DND-41 (cell line): ENCODE results near the gene TRIM4.

Experiments
- ATAC-seq: fragments of 200-7000 bp; cut with Tn5 transposase; 3 replicates; pipeline ENCODE4 v1.9.1; 2021; ENCODE audit warnings: low read depth; ENCODE audit not compliant: insufficient read depth
- DNase-seq: peaks from one replicate; pipeline ENCODE4 v3.0.0-alpha.2; 2020
- H2AFZ ChIP-seq: 2 replicates; pipeline ENCODE4 v1.6.0; 2012; ENCODE audit warnings: low read depth, low read length
- H3K27ac ChIP-seq: 2 replicates; pipeline ENCODE4 v1.5.1; 2012; ENCODE audit warnings: low read length, inconsistent platforms
- H3K27me3 ChIP-seq: fragments of 200-600 bp; sonication (generic); 2 replicates; pipeline ENCODE4 v1.6.0; 2012; ENCODE audit warnings: low read length, mild to moderate bottlenecking, inconsistent platforms; ENCODE audit not compliant: insufficient read depth, poor library complexity
- H3K36me3 ChIP-seq: 2 replicates; pipeline ENCODE4 v1.5.1; 2012; ENCODE audit warnings: low read length, inconsistent platforms; ENCODE audit not compliant: insufficient read depth
- H3K4me1 ChIP-seq: 2 replicates; pipeline ENCODE4 v1.5.1; 2012; ENCODE audit warnings: mild to moderate bottlenecking, low read length; ENCODE audit not compliant: insufficient read depth
- H3K4me2 ChIP-seq: 2 replicates; pipeline ENCODE4 v1.6.0; 2012; ENCODE audit warnings: mild to moderate bottlenecking, moderate library complexity, low read length, inconsistent platforms; ENCODE audit not compliant: insufficient read depth
- H3K4me3 ChIP-seq, 2 experiments: fragments of 200-600 bp in 1 of 2; shearing (Covaris generic) in 1 of 2; 2 replicates each; pipeline ENCODE4 v1.5.1; 2012 to 2016; ENCODE audit warnings: inconsistent platforms in 2 of 2, low read length in 2 of 2, mild to moderate bottlenecking in 2 of 2, low read depth in 1 of 2, moderate library complexity in 1 of 2
- H3K79me2 ChIP-seq: 2 replicates; pipeline ENCODE4 v1.6.0; 2012; ENCODE audit warnings: low read length, inconsistent platforms; ENCODE audit not compliant: insufficient read depth
- H3K9ac ChIP-seq: 2 replicates; pipeline ENCODE4 v1.6.0; 2012; ENCODE audit warnings: low read depth, mild to moderate bottlenecking, inconsistent platforms, low read length, moderate library complexity
- H3K9me3 ChIP-seq: 2 replicates; pipeline ENCODE4 v1.5.1; 2012; ENCODE audit warnings: low read length, moderate library complexity, mild to moderate bottlenecking, inconsistent platforms; ENCODE audit not compliant: insufficient read depth, severe bottlenecking
- H4K20me1 ChIP-seq: 2 replicates; pipeline ENCODE4 v1.6.0; 2012; ENCODE audit warnings: low read length; ENCODE audit not compliant: insufficient read depth
- EZH2 ChIP-seq: IDR thresholded peaks from 3 replicates; pipeline ENCODE4 v1.6.1; 2012; ENCODE audit warnings: borderline replicate concordance, low read depth, mild to moderate bottlenecking, moderate library complexity, low read length, inconsistent platforms; ENCODE audit not compliant: severe bottlenecking
- TF ChIP-seq, protein P1 (sequence below): IDR thresholded peaks from 2 replicates; pipeline ENCODE4 v1.5.1; 2012; ENCODE audit warnings: borderline replicate concordance, low read length, moderate library complexity, mild to moderate bottlenecking; ENCODE audit not compliant: poor library complexity, severe bottlenecking; ENCODE audit errors: extremely low read depth

The TRIM4 gene

DNA sequence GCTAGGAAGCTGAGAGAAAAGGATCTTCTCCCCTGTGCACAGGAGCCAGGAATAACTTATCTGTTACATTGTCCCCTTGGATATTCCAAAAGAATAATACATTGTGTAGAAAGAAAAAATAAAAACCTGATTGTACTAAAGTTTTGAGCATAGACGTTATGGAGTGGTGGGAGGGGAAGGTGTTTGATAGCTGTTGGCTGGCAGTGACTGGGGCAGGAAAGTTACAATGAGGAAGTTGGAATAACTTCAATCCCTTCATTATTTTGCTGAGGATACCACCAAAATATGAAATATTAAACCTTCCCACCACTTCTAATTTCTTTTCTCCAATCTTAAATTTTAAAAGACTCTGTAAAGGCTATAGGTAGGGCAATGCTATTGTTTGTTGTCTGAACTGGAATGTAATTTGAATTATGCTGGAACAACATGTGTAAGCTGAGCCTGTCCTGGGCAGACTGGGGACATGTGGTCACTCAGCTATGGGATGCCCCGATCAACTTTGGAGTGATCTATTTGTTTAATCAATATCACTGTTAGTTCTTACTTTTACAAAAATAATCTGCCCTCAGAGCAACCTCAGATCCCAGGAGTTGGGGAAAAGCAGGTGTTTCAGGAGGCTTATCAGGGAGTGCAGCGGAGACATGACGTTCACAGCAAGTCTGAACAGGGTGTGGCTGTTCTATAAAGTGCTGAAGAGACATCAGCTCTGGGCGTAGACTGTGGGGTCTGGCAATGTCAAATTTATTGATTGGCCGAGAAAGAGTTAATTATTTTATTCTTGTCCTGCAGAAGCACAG lies 70.7 kb downstream of the TRIM4 start:
- TF ChIP-seq EZH2: no peak
- TF ChIP-seq, protein P1, sequence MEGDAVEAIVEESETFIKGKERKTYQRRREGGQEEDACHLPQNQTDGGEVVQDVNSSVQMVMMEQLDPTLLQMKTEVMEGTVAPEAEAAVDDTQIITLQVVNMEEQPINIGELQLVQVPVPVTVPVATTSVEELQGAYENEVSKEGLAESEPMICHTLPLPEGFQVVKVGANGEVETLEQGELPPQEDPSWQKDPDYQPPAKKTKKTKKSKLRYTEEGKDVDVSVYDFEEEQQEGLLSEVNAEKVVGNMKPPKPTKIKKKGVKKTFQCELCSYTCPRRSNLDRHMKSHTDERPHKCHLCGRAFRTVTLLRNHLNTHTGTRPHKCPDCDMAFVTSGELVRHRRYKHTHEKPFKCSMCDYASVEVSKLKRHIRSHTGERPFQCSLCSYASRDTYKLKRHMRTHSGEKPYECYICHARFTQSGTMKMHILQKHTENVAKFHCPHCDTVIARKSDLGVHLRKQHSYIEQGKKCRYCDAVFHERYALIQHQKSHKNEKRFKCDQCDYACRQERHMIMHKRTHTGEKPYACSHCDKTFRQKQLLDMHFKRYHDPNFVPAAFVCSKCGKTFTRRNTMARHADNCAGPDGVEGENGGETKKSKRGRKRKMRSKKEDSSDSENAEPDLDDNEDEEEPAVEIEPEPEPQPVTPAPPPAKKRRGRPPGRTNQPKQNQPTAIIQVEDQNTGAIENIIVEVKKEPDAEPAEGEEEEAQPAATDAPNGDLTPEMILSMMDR: no peak
- Histone ChIP-seq H3K79me2 (no peaks in the 10 kb centered on the region), H3K4me3 (no peak overlapping the region), H4K20me1 (no peaks in the 10 kb centered on the region), H3K9me3 (no peaks in the 10 kb centered on the region), H2AFZ (no peak overlapping the region), H3K27me3 (no peaks in the 10 kb centered on the region), H3K4me1 (no peaks in the 10 kb centered on the region), H3K36me3 (no peaks in the 10 kb centered on the region), H3K27ac (no peak overlapping the region), H3K4me2 (no peak overlapping the region), H3K9ac (no peak overlapping the region)
- DNase-seq (no peak), ATAC-seq (no peak)

DNA sequence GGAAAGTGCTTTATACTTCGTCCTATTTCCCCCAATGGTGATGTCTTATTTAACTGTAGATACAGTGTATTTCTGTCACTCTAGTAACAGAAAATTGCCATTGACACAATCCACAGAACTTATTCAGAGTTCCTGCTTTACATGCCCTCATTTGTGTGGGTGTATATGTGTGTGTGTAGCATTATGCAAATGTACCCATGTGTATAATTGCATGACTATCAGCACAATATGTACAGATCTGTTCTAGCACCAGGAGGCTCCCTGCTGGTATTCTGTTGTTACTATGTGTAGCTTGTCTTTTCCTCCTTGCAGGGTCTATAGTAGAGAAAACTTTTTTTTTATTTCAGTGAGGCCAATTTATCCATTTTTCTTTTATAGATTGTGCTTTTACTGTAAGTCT lies 75.0 kb downstream of the TRIM4 start:
- H3K4me3 ChIP-seq: no peak overlapping the region
- H3K27me3 ChIP-seq: no peaks in the 10 kb centered on the region
- no peaks in the 10 kb centered on the region for H4K20me1 ChIP-seq
- no peak for ATAC-seq
- DNase-seq: no peak
- TF ChIP-seq, protein P1: no peak
- TF ChIP-seq EZH2: no peak
- no peak overlapping the region for H3K9ac ChIP-seq
- no peak overlapping the region for H3K27ac ChIP-seq
- H3K79me2 ChIP-seq: no peaks in the 10 kb centered on the region
- no peaks in the 10 kb centered on the region for H3K4me1 ChIP-seq
- H3K36me3 ChIP-seq: no peaks in the 10 kb centered on the region
- H3K9me3 ChIP-seq: no peaks in the 10 kb centered on the region
- H3K4me2 ChIP-seq: no peak overlapping the region
- H2AFZ ChIP-seq: no peak overlapping the region

DNA sequence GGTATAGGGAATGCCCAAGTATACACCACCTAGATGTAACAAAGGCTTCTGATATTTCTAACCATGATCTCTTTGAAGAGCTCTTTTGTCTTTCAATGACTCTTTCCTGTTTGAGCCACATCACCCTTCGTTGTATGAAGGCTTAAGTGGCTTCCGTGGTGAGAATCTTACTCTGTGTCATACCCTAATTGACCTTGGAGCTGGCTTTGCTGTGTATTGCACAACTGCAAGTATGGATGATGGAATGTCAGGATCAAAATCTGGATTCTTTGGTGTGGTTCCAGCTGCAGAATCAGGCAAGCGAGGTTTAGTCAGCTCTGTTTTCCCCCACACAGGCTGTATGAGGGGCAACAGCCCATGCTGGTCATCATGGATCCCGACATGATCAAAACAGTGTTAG lies 75.5 kb downstream of the TRIM4 start:
- Histone ChIP-seq H3K4me2 (no peak overlapping the region), H3K27ac (no peak overlapping the region), H4K20me1 (no peaks in the 10 kb centered on the region), H3K27me3 (no peaks in the 10 kb centered on the region), H3K9me3 (no peaks in the 10 kb centered on the region), H3K79me2 (no peaks in the 10 kb centered on the region), H3K4me3 (no peak overlapping the region), H3K9ac (no peak overlapping the region), H3K4me1 (no peaks in the 10 kb centered on the region), H3K36me3 (no peaks in the 10 kb centered on the region), H2AFZ (no peak overlapping the region)
- no peak for TF ChIP-seq EZH2
- TF ChIP-seq, protein P1: no peak
- DNase-seq (no peak), ATAC-seq (no peak)
